ENCODE data around the gene ZNF74. TPM values are rescaled to one million over a fixed set of nuclear protein-coding genes. Genes with fewer than 3 reads are reported as not detected.
"Not testable (repeated sequence)": the region's sequence is repeated elsewhere in the genome, so short reads cannot be mapped to it uniquely, and the experiment has no call there.

ZNF74 gene
- total RNA-seq, 2 experiments from 2014 or later = 7.9 to 8.0 TPM

- no peaks in the 10 kb centered on the region for H3K36me3 Mint-ChIP-seq (ENCODE audit: low read depth)
- H3K27me3 Mint-ChIP-seq (ENCODE audit: low read depth) = no peaks in the 10 kb centered on the region
- no peaks in the 10 kb centered on the region for H3K9me3 Mint-ChIP-seq
- CTCF ChIA-PET = interaction anchor here (1.2 kb wide), 1 partner anchor 10 kb away, joined by 3 read pairs; the partner anchor contains the start of gene ZNF74
- H3K27ac Mint-ChIP-seq = no peak overlapping the region
- H3K4me1 Mint-ChIP-seq (ENCODE audit: low read depth) = no peaks in the 10 kb centered on the region
- no peak for DNase-seq
- intact Hi-C loops (cut with micrococcal nuclease) = no loop called here
- no peak overlapping the region for H3K4me3 Mint-ChIP-seq
These were observed 10.4 kb upstream of the ZNF74 start for GRCh38 chr22:20383538-20383937.

GRCh38 chr22:20384171-20384570 is 9.8 kb upstream of the ZNF74 start:
- CTCF ChIA-PET = interaction anchor here (0.7 kb wide), 1 partner anchor 24 kb away, joined by 4 read pairs; no protein-coding TSS in a partner anchor
- Mint-ChIP-seq H3K4me1 (ENCODE audit: low read depth) (no peaks in the 10 kb centered on the region), H3K36me3 (ENCODE audit: low read depth) (no peaks in the 10 kb centered on the region), H3K9me3 (peaks cover 2% of the 10 kb centered on the region), H3K27me3 (ENCODE audit: low read depth) (no peaks in the 10 kb centered on the region), H3K4me3 (no peak overlapping the region), H3K27ac (no peak overlapping the region)
- DNase-seq = no peak
- intact Hi-C loops (cut with micrococcal nuclease) = no loop called here

GRCh38 chr22:20384865-20385264 is 9.1 kb upstream of the ZNF74 start:
- no peak for DNase-seq
- peaks cover 2% of the 10 kb centered on the region for H3K9me3 Mint-ChIP-seq
- intact Hi-C loops (cut with micrococcal nuclease) = no loop called here
- H3K27me3 Mint-ChIP-seq (ENCODE audit: low read depth) = no peaks in the 10 kb centered on the region
- no peak overlapping the region for H3K27ac Mint-ChIP-seq
- H3K4me3 Mint-ChIP-seq = no peak overlapping the region
- CTCF ChIA-PET = interaction anchor here (0.7 kb wide), 1 partner anchor 24 kb away, joined by 4 read pairs; no protein-coding TSS in a partner anchor
- no peaks in the 10 kb centered on the region for H3K4me1 Mint-ChIP-seq (ENCODE audit: low read depth)
- H3K36me3 Mint-ChIP-seq (ENCODE audit: low read depth) = no peaks in the 10 kb centered on the region

GRCh38 chr22:20386336-20386735 is 7.6 kb upstream of the ZNF74 start:
- H3K9me3 Mint-ChIP-seq = peaks cover 2% of the 10 kb centered on the region
- H3K27me3 Mint-ChIP-seq (ENCODE audit: low read depth) = no peaks in the 10 kb centered on the region
- intact Hi-C loops (cut with micrococcal nuclease) = no loop called here
- CTCF ChIA-PET = no interaction called here
- no peak for DNase-seq
- H3K4me3 Mint-ChIP-seq = no peak overlapping the region
- no peaks in the 10 kb centered on the region for H3K4me1 Mint-ChIP-seq (ENCODE audit: low read depth)
- H3K27ac Mint-ChIP-seq = no peak overlapping the region
- H3K36me3 Mint-ChIP-seq (ENCODE audit: low read depth) = no peaks in the 10 kb centered on the region

GRCh38 chr22:20386972-20387371 is 7.0 kb upstream of the ZNF74 start:
- Mint-ChIP-seq H3K4me3 (no peak overlapping the region), H3K9me3 (peaks cover 2% of the 10 kb centered on the region), H3K36me3 (ENCODE audit: low read depth) (no peaks in the 10 kb centered on the region), H3K4me1 (ENCODE audit: low read depth) (no peaks in the 10 kb centered on the region), H3K27me3 (ENCODE audit: low read depth) (no peaks in the 10 kb centered on the region), H3K27ac (no peak overlapping the region)
- no peak for DNase-seq
- intact Hi-C loops (cut with micrococcal nuclease) = no loop called here
- CTCF ChIA-PET = no interaction called here

- intact Hi-C loops (cut with micrococcal nuclease) = no loop called here
- no peaks in the 10 kb centered on the region for H3K4me1 Mint-ChIP-seq (ENCODE audit: low read depth)
- no peaks in the 10 kb centered on the region for H3K36me3 Mint-ChIP-seq (ENCODE audit: low read depth)
- CTCF ChIA-PET = interaction anchor here (0.6 to 1.2 kb wide), 3 partner anchors 30 to 433 kb away, joined by 3 to 5 read pairs (median 3); no protein-coding TSS in a partner anchor
- H3K27ac Mint-ChIP-seq = no peak overlapping the region
- H3K27me3 Mint-ChIP-seq (ENCODE audit: low read depth) = no peaks in the 10 kb centered on the region
- no peak overlapping the region for H3K4me3 Mint-ChIP-seq
- DNase-seq = no peak
- H3K9me3 Mint-ChIP-seq = peaks cover 2% of the 10 kb centered on the region
These were observed 5.8 kb upstream of the ZNF74 start for GRCh38 chr22:20388200-20388599.

GRCh38 chr22:20389288-20389687 is 4.7 kb upstream of the ZNF74 start:
- H3K36me3 Mint-ChIP-seq (ENCODE audit: low read depth) = no peaks in the 10 kb centered on the region
- H3K27ac Mint-ChIP-seq = no peak overlapping the region
- DNase-seq = no peak
- no peaks in the 10 kb centered on the region for H3K27me3 Mint-ChIP-seq (ENCODE audit: low read depth)
- no peak overlapping the region for H3K4me3 Mint-ChIP-seq
- H3K4me1 Mint-ChIP-seq (ENCODE audit: low read depth) = peaks cover 2% of the 10 kb centered on the region
- CTCF ChIA-PET = interaction anchor here (1.2 kb wide), 1 partner anchor 29 kb away, joined by 5 read pairs; no protein-coding TSS in a partner anchor
- peaks cover 2% of the 10 kb centered on the region for H3K9me3 Mint-ChIP-seq
- intact Hi-C loops (cut with micrococcal nuclease) = no loop called here

- DNase-seq = no peak
- intact Hi-C loops (cut with micrococcal nuclease) = loop anchor here (10.0 kb wide), 1 partner anchor 66 kb away; the partner anchor contains the start of gene DGCR6L
- CTCF ChIA-PET = no interaction called here
- Mint-ChIP-seq H3K4me1 (ENCODE audit: low read depth) (peaks cover 11% of the 10 kb centered on the region), H3K4me3 (no peak overlapping the region), H3K27ac (no peak overlapping the region), H3K9me3 (peaks cover 2% of the 10 kb centered on the region), H3K36me3 (ENCODE audit: low read depth) (no peaks in the 10 kb centered on the region), H3K27me3 (ENCODE audit: low read depth) (no peaks in the 10 kb centered on the region)
These were observed 3.5 kb upstream of the ZNF74 start for GRCh38 chr22:20390394-20390907.

GRCh38 chr22:20391222-20391621 is 2.7 kb upstream of the ZNF74 start:
- Mint-ChIP-seq H3K27ac (no peak overlapping the region), H3K9me3 (peaks cover 2% of the 10 kb centered on the region), H3K4me1 (ENCODE audit: low read depth) (peaks cover 17% of the 10 kb centered on the region), H3K36me3 (ENCODE audit: low read depth) (no peaks in the 10 kb centered on the region), H3K4me3 (no peak overlapping the region), H3K27me3 (ENCODE audit: low read depth) (no peaks in the 10 kb centered on the region)
- CTCF ChIA-PET = no interaction called here
- intact Hi-C loops (cut with micrococcal nuclease) = loop anchor here (10.0 kb wide), 1 partner anchor 66 kb away; the partner anchor contains the start of gene DGCR6L
- no peak for DNase-seq

GRCh38 chr22:20392365-20392881 is 1.5 kb upstream of the ZNF74 start:
- H3K9me3 Mint-ChIP-seq; CTCF ChIA-PET; H3K36me3 Mint-ChIP-seq (ENCODE audit: low read depth); H3K4me3 Mint-ChIP-seq; H3K27me3 Mint-ChIP-seq (ENCODE audit: low read depth); DNase-seq; H3K27ac Mint-ChIP-seq: not testable (repeated sequence)
- H3K4me1 Mint-ChIP-seq (ENCODE audit: low read depth) = peaks cover 24% of the 10 kb centered on the region
- intact Hi-C loops (cut with micrococcal nuclease) = loop anchor here (10.0 kb wide), 1 partner anchor 68 kb away; the partner anchor contains the start of gene DGCR6L

- H3K27ac Mint-ChIP-seq = peak overlapping the region; percentile 88
- no peaks in the 10 kb centered on the region for H3K36me3 Mint-ChIP-seq (ENCODE audit: low read depth)
- intact Hi-C loops (cut with micrococcal nuclease) = loop anchor here (10.0 kb wide), 1 partner anchor 68 kb away; the partner anchor contains the start of gene DGCR6L
These were observed 807 bp upstream of the ZNF74 start for GRCh38 chr22:20392983-20393704.

GRCh38 chr22:20395181-20395906 is 1.4 kb downstream of the ZNF74 start:
- intact Hi-C loops (cut with micrococcal nuclease) = loop anchor here (10.0 kb wide), 1 partner anchor 71 kb away; the partner anchor contains the start of gene DGCR6L
- Mint-ChIP-seq H3K9me3 (no peaks in the 10 kb centered on the region), H3K4me1 (ENCODE audit: low read depth) (peaks cover 33% of the 10 kb centered on the region), H3K27ac (no peak overlapping the region), H3K36me3 (ENCODE audit: low read depth) (no peaks in the 10 kb centered on the region), H3K4me3 (peak overlapping the region; percentile 86), H3K27me3 (ENCODE audit: low read depth) (no peaks in the 10 kb centered on the region)
- DNase-seq = no peak
- CTCF ChIA-PET = interaction anchor here (0.6 to 1.1 kb wide), 2 partner anchors 13 to 248 kb away, joined by 3 read pairs; no protein-coding TSS in a partner anchor

More at GRCh38 chr22:20392983-20393704, 807 bp upstream of the ZNF74 start:
- Mint-ChIP-seq H3K4me1 (ENCODE audit: low read depth) (peaks cover 28% of the 10 kb centered on the region), H3K4me3 (peak overlapping the region; percentile 86), H3K27me3 (ENCODE audit: low read depth) (no peaks in the 10 kb centered on the region), H3K9me3 (peaks cover 2% of the 10 kb centered on the region)
- DNase-seq = no peak
- CTCF ChIA-PET = interaction anchor here (0.9 to 1.5 kb wide), 3 partner anchors 10 to 76 kb away, joined by 3 to 5 read pairs (median 4); no protein-coding TSS in a partner anchor
